Esophagus squamous epithelium (tissue), 5 donors: Measurements from ENCODE around the gene SPACA7. TPM values are rescaled to one million over a fixed set of nuclear protein-coding genes. Genes with fewer than 3 reads are reported as not detected.

ENCODE experiments used
- DNase-seq: peaks from one replicate; lab custom pipeline; 2025; lab: John Stamatoyannopoulos, UW
- H3K27ac ChIP-seq, 4 donors: fragments of 200-600 bp; sonication (generic); one replicate each; pipeline ENCODE4 v1.5.1; 2016 to 2019; ENCODE audit warnings: mild to moderate bottlenecking in 1 of 4
- H3K27me3 ChIP-seq, 4 donors: fragments of 200-600 bp; sonication (generic); 1 replicate in 3 of 4; 2 replicates in 1 of 4; pipeline versions ENCODE4 v1.5.1 to v1.6.0; 2017 to 2021; ENCODE audit warnings: antibody characterized with exemption in 1 of 4
- H3K36me3 ChIP-seq, 3 donors: fragments of 200-600 bp; sonication (generic); one replicate each; pipeline ENCODE4 v1.5.1; 2016 to 2019
- H3K4me1 ChIP-seq, 3 donors: fragments of 200-600 bp; sonication (generic); one replicate each; pipeline ENCODE4 v1.5.1; 2017 to 2019
- H3K4me3 ChIP-seq, 4 donors: fragments of 200-600 bp; sonication (generic); 1 replicate in 3 of 4; 2 replicates in 1 of 4; pipeline ENCODE4 v1.5.1; 2016 to 2019; ENCODE audit warnings: mild to moderate bottlenecking in 2 of 4, moderate library complexity in 1 of 4
- H3K9me3 ChIP-seq, 3 donors: fragments of 200-600 bp; sonication (generic); one replicate each; pipeline ENCODE4 v1.5.1; 2016 to 2019
- POLR2A ChIP-seq, 4 donors: fragments of 450-650 bp; IDR thresholded peaks; one replicate each; pipeline ENCODE4 v1.6.1; 2017; ENCODE audit warnings: antibody characterized with exemption in 4 of 4, mild to moderate bottlenecking in 4 of 4, moderate library complexity in 3 of 4
- WGBS, 2 donors: methylation state at CpG; one replicate each; pipeline ENCODE4 v1.1.5; 2018; 5-methylcytosine and 5-hydroxymethylcytosine counted together
- intact Hi-C: fragments of 100-400 bp; cut with DNase I; formaldehyde crosslinking; loops from one replicate; pipeline ENCODE4 v1.15.0; 2022
- total RNA-seq, 4 donors: library from RNA; depleted of rRNA; stranded (reverse); fragments of >200 nt; gene quantifications; one replicate each; pipeline ENCODE4 v1.1.0, GENCODE V29; 2016
- TF ChIP-seq, protein P1 (sequence below), 6 experiments: fragments of 450-650 bp in 4 of 6; fragments of 200-600 bp in 2 of 6; sonication (generic) in 2 of 6; IDR thresholded peaks; one replicate each; pipeline ENCODE4 v1.5.1; 2016 to 2019; ENCODE audit warnings: antibody characterized with exemption in 6 of 6, mild to moderate bottlenecking in 4 of 6, moderate library complexity in 4 of 6
- donor health status: DM: yes; HTN: yes; CAD: no.

Gene SPACA7
- total RNA-seq, 4 donors from 2014 or later, result not detected

DNA sequence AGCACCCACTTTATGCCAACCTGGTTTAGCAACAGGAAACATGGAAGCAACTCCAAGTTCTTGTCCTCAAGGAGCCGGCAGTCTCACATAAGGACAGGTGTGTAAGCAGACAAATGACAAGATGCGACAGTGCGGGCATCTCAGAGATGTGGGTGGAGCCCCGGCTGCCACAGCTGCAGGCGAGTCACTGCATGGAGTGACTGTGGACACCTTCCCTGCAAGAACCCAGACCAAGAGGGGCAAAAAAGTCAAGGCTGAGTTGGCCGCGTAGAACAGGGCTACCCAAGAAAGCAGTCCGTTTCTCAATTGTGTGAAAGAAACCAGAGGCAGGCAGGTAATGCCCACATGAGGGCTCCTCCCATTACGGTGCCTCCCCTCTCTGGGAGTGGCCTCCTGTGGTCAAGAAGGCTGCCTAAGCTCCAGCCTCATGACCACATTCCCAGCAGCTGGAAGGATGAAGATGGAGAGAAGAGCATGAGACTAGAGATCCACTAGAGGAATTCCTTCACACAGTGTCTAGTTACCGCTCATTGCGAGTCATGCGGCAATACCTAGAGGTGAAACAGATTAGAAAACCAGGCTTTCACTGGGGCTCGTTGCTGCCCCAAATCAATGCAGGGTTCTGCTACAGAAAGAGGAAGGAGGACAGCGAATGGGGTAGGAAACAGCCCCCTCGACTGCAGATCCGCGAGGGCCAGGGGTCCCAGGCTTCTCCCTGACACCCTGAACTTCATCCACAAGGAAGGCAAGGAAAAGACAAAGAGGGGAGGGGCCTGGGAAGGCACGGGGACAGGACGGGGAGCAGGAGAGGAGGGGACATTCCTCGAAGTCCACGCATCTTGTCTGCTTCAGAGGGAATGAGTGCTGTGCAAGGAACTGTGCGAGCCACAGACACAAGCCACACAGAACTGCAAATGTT, 80.2 kb downstream of the SPACA7 start:
- intact Hi-C loops, result no loop called here
- peaks cover 0 to 54% (median 0%) of the 10 kb centered on the region in 4 donors for H3K27me3 ChIP-seq
- 76 to 81% methylated on average over 14 to 21 of the region's 22 CpGs for WGBS, 2 donors
- TF ChIP-seq, protein P1, sequence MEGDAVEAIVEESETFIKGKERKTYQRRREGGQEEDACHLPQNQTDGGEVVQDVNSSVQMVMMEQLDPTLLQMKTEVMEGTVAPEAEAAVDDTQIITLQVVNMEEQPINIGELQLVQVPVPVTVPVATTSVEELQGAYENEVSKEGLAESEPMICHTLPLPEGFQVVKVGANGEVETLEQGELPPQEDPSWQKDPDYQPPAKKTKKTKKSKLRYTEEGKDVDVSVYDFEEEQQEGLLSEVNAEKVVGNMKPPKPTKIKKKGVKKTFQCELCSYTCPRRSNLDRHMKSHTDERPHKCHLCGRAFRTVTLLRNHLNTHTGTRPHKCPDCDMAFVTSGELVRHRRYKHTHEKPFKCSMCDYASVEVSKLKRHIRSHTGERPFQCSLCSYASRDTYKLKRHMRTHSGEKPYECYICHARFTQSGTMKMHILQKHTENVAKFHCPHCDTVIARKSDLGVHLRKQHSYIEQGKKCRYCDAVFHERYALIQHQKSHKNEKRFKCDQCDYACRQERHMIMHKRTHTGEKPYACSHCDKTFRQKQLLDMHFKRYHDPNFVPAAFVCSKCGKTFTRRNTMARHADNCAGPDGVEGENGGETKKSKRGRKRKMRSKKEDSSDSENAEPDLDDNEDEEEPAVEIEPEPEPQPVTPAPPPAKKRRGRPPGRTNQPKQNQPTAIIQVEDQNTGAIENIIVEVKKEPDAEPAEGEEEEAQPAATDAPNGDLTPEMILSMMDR (IDR thresholded peaks at IDR 0.05), result no peak
- no peak for TF ChIP-seq POLR2A (IDR thresholded peaks at IDR 0.05)
- H3K36me3 ChIP-seq, result no peaks in the 10 kb centered on the region
- no peak overlapping the region for H3K27ac ChIP-seq
- H3K4me3 ChIP-seq, result no peak overlapping the region
- H3K9me3 ChIP-seq, result peaks cover 0 to 7% (median 2%) of the 10 kb centered on the region in 3 donors
- H3K4me1 ChIP-seq, result peaks cover 0 to under 1% (median 0%) of the 10 kb centered on the region in 3 donors
- no peak for DNase-seq

DNA sequence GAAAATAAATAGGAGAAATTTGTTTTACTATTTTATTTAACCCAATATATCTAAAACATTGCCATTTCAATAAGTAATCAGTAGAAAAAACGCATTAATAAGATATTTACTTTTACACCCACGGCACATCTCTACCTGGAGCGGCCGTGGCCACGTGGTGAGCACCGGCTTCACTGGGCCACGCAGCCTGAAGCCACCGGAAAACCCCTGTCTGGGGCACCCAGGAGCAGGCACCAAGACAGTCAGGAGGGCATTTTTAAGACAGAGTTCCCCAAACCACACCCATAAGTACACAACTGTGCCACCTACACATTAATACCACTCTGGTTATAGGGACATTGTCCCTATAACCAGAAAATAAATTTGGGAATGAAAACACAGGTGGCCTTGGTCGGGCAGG, 80.9 kb downstream of the SPACA7 start:
- 80 to 88% methylated on average over 7 to 9 of the region's 9 CpGs for WGBS, 2 donors
- H3K36me3 ChIP-seq, result no peaks in the 10 kb centered on the region
- no peaks in the 10 kb centered on the region for H3K4me1 ChIP-seq
- intact Hi-C loops, result no loop called here
- H3K4me3 ChIP-seq, result no peak overlapping the region
- DNase-seq, result no peak
- H3K27ac ChIP-seq, result no peak overlapping the region
- peaks cover 0 to 13% (median 2%) of the 10 kb centered on the region in 3 donors for H3K9me3 ChIP-seq
- TF ChIP-seq POLR2A (IDR thresholded peaks at IDR 0.05), result no peak
- TF ChIP-seq, protein P1 (IDR thresholded peaks at IDR 0.05), result no peak
- H3K27me3 ChIP-seq, result peaks cover 0 to 54% (median 0%) of the 10 kb centered on the region in 4 donors

- H3K27me3 ChIP-seq, result peaks cover 0 to 50% (median 0%) of the 10 kb centered on the region in 4 donors
- H3K9me3 ChIP-seq, result peaks cover 0 to 13% (median 2%) of the 10 kb centered on the region in 3 donors
- H3K27ac ChIP-seq, result no peak overlapping the region
- H3K36me3 ChIP-seq, result no peaks in the 10 kb centered on the region
- no peak overlapping the region for H3K4me3 ChIP-seq
- no peaks in the 10 kb centered on the region for H3K4me1 ChIP-seq
- WGBS, 2 donors, result 77% methylated on average over 7 of the region's 13 CpGs; no CpG with 5 or more reads in 1 of the 2 donors
- TF ChIP-seq, protein P1 (IDR thresholded peaks at IDR 0.05), result no peak
- no peak for TF ChIP-seq POLR2A (IDR thresholded peaks at IDR 0.05)
- intact Hi-C loops, result no loop called here
- no peak for DNase-seq
These were observed 81.3 kb downstream of the SPACA7 start for GRCh38 chr13:112457485-112457884.

- TF ChIP-seq POLR2A (IDR thresholded peaks at IDR 0.05), result no peak
- TF ChIP-seq, protein P1 (IDR thresholded peaks at IDR 0.05), result no peak
- no peak overlapping the region for H3K27ac ChIP-seq
- H3K4me3 ChIP-seq, result no peak overlapping the region
- peaks cover 0 to 13% (median 2%) of the 10 kb centered on the region in 3 donors for H3K9me3 ChIP-seq
- no peaks in the 10 kb centered on the region for H3K4me1 ChIP-seq
- H3K27me3 ChIP-seq, result peaks cover 0 to 10% (median 0%) of the 10 kb centered on the region in 4 donors
- no peak for DNase-seq
- WGBS, 2 donors, result 87 to 90% methylated on average over 5 of the region's 5 CpGs
- intact Hi-C loops, result no loop called here
- no peaks in the 10 kb centered on the region for H3K36me3 ChIP-seq
These were observed 86.3 kb downstream of the SPACA7 start for GRCh38 chr13:112462408-112462807.

- TF ChIP-seq POLR2A (IDR thresholded peaks at IDR 0.05), result no peak
- H3K36me3 ChIP-seq, result no peaks in the 10 kb centered on the region
These were observed 88.6 kb downstream of the SPACA7 start for GRCh38 chr13:112464720-112465119.

More at GRCh38 chr13:112464720-112465119, 88.6 kb downstream of the SPACA7 start:
- Histone ChIP-seq H3K9me3 (peaks cover 0 to 13% (median 0%) of the 10 kb centered on the region in 3 donors), H3K27ac (no peak overlapping the region), H3K27me3 (peaks cover 0 to 10% (median 0%) of the 10 kb centered on the region in 4 donors), H3K4me3 (no peak overlapping the region), H3K4me1 (no peaks in the 10 kb centered on the region)
- WGBS, 2 donors, result 83 to 91% methylated on average over 14 of the region's 14 CpGs
- intact Hi-C loops, result no loop called here
- no peak for DNase-seq
